ENCODE measurements around the gene MCRIP2.
"Not testable (repeated sequence)": the region's sequence is repeated elsewhere in the genome, so short reads cannot be mapped to it uniquely, and the experiment has no call there.

Gene MCRIP2

DNA sequence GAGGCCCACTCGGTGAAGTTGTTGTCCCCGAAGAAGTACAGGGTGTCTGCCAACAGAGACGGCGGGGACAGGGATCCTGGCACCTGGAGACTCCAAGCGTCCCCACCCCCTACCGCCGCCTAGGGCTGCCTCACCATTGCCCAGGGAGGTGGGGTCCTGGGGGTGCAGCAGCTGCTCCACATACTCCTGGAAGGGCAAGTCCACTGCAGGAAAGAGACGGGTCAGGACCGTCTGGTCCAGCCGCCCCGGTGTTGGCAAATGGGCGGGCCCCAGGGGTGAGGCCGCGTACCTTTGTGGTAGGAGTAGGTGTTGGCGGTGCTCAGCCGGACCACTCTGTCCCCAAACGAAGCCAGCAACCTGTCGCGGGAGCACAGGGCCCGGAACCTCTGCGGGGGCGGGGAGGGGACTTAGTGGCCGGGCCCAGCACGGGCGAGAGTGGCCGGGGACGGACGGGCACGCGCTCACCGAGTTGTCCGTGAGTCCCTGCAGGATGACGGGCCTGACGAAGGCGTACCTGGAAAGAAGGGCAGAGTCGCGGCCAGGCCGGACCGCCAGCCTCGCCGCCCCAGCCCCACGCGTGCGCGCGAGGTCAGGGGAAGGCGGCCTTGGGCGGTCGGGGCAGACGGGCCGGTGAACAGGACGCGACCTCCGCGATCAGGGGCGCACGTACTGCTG lies 41.9 kb downstream of the MCRIP2 start:
- no peak for DNase-seq

DNA sequence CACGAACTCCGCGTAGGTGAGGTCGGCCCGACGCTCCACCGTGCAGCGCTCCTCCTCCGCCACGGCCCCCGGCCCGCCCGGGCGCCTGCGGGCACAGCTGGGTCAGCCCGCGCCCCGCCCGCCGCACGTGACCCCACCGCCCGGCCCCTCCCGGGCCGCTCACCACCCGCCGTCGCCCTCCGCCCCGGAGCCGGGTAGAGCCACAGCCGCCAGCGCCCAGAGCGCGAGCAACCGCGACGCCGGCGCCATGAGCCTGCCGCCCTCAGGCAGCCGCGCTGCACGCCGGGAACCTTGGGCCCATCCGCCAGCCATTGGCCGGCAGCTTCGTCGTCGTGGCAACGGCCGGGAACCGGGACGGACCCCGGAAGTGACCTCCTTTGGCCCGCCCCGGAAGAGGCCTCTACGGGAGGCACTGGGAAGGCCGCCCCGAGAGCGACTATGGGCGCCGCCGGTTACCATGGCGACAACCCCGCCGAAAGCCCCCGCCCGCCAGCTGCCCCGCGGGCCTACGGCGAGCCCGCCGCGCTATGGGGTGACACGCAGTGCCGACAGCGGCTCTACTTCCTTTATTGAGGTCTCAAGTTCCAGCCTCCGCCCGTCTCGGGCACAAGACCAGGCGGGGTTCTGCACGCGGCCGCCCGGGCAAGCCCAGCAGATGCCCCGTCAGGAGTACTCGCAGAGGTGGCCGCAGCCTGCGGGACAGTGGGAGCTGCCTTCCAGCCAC lies 42.6 kb downstream of the MCRIP2 start, which contains the start of gene JMJD8:
JMJD8 (minus strand) TSS at position 264 of the 724 bp plus-strand sequence; CDS start at position 249, 15 bp downstream.
- peak; percentile 97 for DNase-seq

DNA sequence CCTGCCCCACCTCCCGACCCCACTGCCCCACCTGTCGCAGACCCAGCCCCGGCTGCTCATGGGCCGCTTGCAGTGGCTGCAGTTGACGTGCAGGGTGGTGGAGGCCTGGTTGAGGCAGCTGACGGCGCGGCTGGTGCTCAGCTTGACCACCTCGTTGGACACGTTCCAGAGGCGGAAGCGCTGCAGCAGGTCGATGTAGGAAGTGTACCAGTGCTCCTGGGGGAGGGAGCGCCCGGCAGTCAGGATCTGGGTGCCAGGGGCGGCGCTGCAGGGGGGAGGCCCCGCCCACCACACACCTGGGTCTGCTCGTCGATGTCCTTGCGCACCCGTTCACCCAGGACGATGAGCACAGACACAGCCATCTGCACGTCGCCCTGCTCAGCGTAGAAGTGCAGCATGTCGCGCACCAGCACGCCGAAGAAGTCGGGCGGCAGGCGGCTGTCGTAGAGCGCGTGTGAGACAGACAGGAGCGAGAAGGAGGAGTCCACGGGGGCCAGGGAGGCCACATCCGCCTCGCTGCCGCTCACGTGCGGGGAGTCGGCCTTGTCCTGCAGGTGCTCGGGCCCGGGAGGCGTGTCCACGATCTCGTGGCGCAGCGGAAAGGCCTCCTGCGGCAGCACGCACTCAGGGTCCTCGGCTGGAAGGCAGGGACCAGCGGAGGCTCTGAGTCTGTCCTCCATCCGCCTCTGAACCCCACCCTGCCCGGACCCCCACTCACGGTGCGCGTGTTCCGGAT lies 43.5 kb downstream of the MCRIP2 start:
- no peak for DNase-seq

DNA sequence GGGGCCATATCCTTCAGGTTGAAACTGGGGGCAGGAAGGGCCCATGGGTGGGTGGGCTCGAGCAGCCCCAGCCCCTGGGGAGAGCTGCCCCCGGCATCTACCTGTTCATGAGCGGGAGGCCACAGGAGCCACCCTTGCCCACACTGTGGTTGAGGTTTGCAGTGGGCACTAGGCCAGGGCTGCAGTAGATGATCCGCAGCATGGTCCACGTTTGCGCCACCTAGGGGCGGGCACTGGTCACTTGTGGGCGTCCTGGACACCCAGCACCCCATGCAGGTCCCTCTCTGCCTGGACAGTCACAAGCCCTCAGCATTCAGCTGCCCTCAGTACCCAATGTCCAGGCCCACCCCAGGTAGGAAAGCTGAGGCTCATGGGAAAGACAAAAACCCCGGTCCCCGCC lies 44.3 kb downstream of the MCRIP2 start:
- no peak for DNase-seq

DNA sequence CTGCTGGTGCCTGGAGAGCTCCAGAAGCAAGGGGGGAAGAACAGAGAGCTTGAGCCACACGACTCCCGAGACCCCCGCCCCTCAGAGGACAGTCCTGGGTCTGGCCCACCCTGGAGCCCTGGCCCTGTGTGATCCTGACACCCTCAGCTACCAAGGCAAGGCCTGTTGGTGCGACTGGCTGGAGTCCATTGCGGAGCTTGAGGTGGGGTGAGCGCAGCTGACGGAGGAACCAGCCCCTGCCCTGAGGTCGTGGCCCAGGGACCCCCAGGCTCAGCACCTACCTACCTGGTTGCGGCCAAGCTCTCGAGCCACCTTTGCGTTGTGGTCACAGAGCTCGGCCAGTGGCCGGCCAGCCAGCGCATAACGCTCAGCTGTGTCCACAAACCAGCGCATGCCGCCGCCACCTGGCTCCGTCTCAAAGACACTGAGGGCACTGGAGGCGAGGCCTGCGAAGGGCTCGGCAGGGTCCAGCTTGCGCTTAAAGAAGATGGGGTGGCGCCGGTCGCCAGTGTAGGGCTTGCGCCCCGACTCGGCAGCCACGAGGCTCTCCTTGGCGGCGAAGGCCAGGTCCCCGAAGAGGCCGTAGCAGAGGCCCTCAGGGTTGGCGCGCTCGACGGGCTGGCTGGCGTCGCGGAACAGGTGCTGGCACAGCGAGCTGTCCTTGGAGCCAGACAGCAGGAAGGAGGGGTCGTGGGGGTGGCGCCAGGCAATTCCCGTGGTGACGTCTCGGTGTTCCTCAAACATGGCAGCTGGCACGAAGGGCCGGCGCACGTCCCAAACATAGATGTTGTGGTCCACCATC lies 45.0 kb downstream of the MCRIP2 start:
- DNase-seq: no peak

DNA sequence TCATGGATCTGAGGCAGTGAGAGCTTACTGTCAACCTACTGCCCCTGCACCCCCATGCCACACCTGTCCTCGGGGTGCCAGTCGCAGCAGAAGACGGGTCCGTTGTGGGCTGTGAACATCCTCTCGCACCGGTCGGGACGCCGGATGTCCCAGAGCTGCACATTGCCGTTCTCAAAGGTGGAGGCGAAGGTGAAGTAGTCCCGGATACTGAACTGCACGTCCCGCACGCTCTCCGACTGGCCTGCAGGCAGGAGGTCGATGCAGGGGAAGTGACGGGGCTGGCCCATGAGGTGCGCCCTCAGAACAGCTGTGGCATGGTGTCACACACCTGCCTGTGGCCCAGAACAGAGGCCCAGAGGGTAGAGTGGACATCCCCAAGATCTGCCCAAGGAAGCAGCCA lies 45.9 kb downstream of the MCRIP2 start:
- no peak for DNase-seq

DNA sequence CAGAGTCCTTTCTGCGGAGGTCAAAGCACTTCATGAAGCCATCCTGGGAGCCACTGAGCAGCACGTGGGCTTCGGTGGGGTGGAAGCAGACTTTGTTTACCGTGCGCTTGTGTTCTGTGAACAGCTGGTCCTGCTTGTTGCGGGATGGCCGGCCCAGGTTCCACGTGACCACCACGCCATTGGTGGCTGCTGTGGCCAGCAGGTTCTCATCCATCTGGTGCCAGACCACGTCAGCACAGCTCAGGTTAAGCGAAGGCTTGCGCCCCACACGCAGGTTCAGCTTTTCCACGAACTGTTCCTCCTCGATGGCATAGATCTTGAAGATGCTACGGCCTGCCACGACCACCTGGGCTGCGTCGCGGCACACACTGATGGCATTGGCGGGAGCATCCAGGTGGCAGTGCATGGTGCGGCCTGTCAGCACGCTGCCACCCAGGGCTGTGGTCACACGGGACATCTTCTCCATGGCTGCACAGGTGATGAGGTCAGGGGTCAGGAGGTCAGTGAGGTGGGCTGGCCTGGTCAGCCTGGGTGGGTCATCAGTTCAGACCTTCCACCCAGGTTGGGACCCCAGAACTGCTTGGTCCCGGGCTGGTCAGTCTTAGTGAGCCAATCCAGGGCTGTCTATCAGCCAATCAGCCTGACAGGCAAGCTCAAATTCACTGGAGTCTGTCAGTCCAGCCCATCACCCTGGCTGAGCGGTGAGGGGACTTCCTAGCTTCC lies 47.7 kb downstream of the MCRIP2 start:
- DNase-seq: no peak

DNA sequence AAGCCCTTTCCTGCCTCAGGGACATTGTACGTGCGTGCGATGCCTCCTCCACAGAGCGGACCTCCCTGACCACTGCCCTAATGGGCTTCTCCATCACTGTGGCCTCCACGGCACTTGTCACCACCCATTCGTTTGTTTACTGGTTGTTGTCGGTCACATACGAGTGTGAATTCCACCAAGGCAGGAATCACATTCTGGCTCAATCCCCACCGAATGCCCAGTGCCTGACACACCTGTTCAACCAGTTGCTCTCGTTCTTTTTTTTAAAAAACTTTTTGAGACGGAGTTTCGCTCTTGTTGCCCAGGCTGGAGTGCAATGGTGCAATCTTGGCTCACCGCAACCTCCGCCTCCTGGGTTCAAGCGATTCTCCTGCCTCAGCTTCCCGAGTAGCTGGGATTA lies 49.6 kb downstream of the MCRIP2 start:
- not testable (repeated sequence) for DNase-seq

DNA sequence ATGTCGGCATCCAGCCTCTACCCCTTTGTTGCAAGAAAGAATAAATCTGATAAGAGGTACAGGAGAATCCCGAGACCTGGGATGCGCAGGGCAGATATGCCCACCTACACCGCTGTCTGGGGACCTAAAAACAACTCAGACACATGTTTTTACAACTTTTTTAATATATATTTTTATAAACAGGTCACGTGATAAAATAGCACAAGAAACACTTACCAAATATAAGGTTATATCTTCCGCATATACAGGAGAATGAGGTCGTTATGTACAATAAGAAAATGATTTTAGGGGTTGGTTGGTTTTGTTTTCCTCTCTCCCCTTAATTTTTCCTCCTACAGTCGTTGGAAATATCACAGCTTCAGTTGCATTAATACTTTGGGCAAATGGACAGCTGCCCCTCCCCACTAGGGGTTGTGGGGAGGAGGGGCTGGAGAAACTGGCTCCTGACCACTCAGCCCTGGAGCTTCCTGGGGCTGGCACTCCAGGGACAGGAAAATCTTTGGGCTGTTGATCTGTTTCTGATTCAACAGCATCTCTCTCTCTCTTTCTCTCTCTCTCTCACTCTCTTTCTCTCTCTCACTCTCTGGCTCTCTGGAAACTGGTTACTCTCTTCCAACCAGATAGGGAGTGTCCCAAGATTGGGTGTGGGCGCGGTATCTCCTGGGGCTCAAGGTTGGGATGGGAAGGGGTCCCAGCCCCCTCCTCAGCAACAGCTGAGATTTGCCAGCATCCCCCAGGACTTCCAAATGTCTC lies 50.9 kb downstream of the MCRIP2 start:
- no peak for DNase-seq

DNA sequence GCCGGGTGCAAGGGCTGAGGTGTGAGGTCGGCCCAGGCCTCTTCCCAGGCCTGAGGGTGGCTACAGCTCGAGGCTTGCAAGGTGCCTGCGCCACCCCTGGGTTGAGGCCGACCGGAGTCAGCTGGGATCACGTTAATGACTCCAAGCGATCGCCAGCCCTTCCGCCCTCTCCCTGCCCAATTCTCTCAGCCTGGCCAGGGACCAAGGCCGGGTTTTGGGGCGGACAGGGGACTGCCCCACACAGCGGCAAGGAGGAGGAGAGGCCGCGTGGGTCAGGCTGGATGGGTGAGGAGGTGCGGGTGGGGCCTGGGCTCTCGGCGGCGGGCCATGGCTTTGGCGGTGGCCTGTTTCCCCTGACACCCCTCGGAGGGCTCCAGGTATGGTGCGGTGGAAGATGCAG lies 51.7 kb downstream of the MCRIP2 start:
- no peak for DNase-seq

DNA sequence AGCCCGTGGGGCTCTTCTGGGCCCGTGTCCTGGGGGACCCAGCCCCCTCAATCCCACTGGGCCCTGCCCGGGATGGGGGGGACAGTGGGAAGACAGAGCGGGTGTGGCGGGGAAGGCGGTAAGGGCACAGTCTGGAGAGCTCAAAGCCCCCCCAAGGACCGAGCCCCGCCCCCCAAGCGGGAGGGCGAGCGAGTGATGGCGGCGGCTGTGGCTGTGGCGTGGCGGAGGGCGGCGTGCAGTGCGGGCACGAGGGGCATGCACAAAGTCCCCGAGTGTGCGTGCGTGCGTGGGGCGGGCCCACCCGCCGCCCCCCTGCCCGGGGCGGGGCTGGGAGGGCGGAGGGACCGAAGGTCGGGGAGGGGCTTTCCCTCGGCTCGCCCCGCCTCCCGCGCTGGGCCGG lies 52.1 kb downstream of the MCRIP2 start:
- DNase-seq: no peak

DNA sequence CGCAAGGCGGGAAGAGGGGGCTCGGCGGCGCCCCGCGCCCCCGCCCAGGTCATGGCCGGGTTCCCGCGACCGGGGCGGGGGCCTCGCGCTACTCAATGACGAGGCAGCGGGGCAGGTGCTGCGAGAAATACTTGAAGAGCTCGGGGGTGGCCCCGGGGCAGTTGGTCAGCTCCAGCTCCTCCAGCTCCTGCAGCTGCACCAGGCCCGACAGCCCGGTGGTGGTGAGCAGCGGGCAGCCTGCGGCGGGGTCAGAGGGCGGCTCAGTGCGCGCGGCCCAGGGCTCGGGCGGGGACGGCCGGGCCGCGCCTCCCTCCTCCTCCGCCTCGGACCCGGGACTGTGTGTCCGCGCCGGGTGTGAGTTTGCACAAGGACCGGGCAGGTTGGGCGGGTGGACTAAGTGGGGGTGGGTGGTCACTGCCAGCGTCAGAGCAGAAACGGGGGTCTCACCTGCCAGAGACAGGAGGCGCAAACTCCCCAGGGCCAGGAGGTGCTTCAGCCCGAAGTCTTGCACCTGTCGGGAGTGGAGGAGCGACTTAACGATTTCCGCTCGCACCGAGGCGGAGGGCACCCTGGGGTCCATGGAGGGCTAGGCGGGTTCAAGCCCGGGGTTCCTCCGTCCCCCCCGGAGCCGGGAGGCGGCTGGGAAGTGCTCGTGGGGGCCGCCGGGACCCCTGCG lies 52.7 kb downstream of the MCRIP2 start:
- no peak for DNase-seq

DNA sequence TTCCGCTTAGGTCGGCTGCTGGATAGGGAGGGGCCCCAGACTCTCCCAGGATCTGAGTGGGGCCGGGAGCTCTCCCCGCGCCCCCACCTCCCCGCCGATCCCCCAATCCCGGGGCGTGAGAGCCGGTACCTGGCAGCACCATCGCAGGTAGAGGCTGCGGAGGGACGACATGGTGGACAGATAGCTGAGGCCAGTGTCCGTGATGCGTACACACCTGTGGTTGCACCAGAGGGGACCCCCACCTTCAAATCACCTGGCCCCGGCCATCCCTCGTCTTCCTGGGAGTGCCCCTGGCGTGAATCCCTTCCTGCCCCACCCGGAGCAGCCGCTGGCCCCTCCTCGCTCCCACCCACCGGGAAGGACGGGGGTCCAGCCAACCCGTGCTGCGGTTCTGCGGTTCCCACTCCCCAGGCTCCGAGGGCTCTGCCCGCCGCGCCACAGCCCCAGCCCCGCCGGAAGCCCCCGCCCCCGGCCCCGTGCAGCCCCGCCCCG lies 53.3 kb downstream of the MCRIP2 start:
- DNase-seq: no peak

DNA sequence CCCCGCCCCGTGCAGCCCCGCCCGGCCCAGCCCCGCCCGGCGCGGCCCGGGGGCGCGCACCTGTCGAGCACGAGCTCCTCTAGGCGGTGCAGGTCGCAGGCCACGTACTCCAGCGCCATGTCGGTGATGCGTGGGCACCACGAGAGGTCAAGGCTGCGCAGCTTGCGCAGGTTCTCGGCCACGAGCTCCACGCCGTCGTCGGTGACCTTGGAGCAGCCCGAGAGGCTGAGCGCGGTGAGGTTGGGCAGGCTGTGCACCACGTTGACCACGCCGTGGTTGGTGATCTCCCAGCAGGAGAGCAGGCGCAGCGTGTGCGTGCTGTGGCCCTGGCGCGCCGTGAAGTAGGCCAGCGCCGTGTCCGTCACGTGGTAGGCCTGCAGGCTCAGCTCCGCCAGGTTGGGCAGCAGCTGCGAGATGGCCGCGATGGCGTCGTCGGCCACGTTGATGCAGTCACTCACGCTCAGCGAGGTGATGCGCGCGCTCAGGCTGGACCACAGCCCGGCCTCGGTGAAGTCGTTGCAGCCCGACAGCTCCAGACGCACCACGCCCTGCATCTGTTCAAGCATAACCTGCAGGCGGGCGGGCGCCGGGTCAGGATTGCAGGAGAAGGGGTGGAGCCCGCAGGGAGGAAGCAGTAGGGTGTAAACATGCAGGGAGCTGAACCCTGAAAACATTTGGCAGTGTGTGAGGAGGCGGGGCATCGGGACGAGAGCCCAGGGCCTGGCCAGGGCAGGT lies 53.9 kb downstream of the MCRIP2 start:
- DNase-seq: no peak
